Measurements from ENCODE around the gene CD59. TPM values are rescaled to one million over a fixed set of nuclear protein-coding genes. Genes with fewer than 3 reads are reported as not detected.
"Not testable (repeated sequence)": the region's sequence is repeated elsewhere in the genome, so short reads cannot be mapped to it uniquely, and the experiment has no call there.

Gene CD59
- total RNA-seq, 1 donor from 2014 or later, result 1,004 TPM

- Histone ChIP-seq H3K4me1 (peaks cover 2% of the 10 kb centered on the region), H3K9me3 (no peaks in the 10 kb centered on the region), H3K4me3 (no peak overlapping the region), H3K36me3 (no peaks in the 10 kb centered on the region), H3K27ac (no peak overlapping the region), H3K27me3 (no peaks in the 10 kb centered on the region)
- no peak for ATAC-seq
- intact Hi-C loops (cut with DNase I), result loop anchor here (5.0 kb wide), 1 partner anchor 323 kb away; no protein-coding TSS in a partner anchor
- no peak for DNase-seq
- no peak for TF ChIP-seq CTCF (IDR thresholded peaks at IDR 0.05)
Observed at GRCh38 chr11:33685082-33685481, 51.1 kb downstream of the CD59 start.

- Histone ChIP-seq H3K4me1 (no peaks in the 10 kb centered on the region), H3K27me3 (no peaks in the 10 kb centered on the region), H3K36me3 (no peaks in the 10 kb centered on the region), H3K4me3 (no peak overlapping the region), H3K9me3 (no peaks in the 10 kb centered on the region), H3K27ac (no peak overlapping the region)
- no peak for DNase-seq
- no peak for TF ChIP-seq CTCF (IDR thresholded peaks at IDR 0.05)
- intact Hi-C loops (cut with DNase I), result no loop called here
- ATAC-seq, result no peak
Observed at GRCh38 chr11:33684003-33684706, 52.1 kb downstream of the CD59 start.

- TF ChIP-seq CTCF (IDR thresholded peaks at IDR 0.05), result no peak
- H3K36me3 ChIP-seq, result no peaks in the 10 kb centered on the region
- no peak overlapping the region for H3K27ac ChIP-seq
- H3K4me3 ChIP-seq, result no peak overlapping the region
- DNase-seq, result no peak
- H3K4me1 ChIP-seq, result no peaks in the 10 kb centered on the region
- no peaks in the 10 kb centered on the region for H3K27me3 ChIP-seq
- intact Hi-C loops (cut with DNase I), result no loop called here
- ATAC-seq, result no peak
- no peaks in the 10 kb centered on the region for H3K9me3 ChIP-seq
Observed at GRCh38 chr11:33682446-33682845, 53.8 kb downstream of the CD59 start.

GRCh38 chr11:33682019-33682418 lies 54.2 kb downstream of the CD59 start:
- no peak overlapping the region for H3K27ac ChIP-seq
- no peaks in the 10 kb centered on the region for H3K9me3 ChIP-seq
- DNase-seq (no peak), ATAC-seq (no peak)
- no peaks in the 10 kb centered on the region for H3K27me3 ChIP-seq
- H3K36me3 ChIP-seq, result no peaks in the 10 kb centered on the region
- intact Hi-C loops (cut with DNase I), result no loop called here
- no peak overlapping the region for H3K4me3 ChIP-seq
- no peaks in the 10 kb centered on the region for H3K4me1 ChIP-seq
- no peak for TF ChIP-seq CTCF (IDR thresholded peaks at IDR 0.05)

- H3K27ac ChIP-seq; ATAC-seq; H3K36me3 ChIP-seq; H3K4me1 ChIP-seq; H3K4me3 ChIP-seq; DNase-seq; intact Hi-C loops (cut with DNase I); H3K27me3 ChIP-seq; H3K9me3 ChIP-seq: not testable (repeated sequence)
Observed at GRCh38 chr11:33678616-33679015, 57.6 kb downstream of the CD59 start.

- Histone ChIP-seq H3K27me3 (no peaks in the 10 kb centered on the region), H3K36me3 (no peaks in the 10 kb centered on the region), H3K9me3 (no peaks in the 10 kb centered on the region), H3K4me1 (no peaks in the 10 kb centered on the region), H3K27ac (no peak overlapping the region), H3K4me3 (no peak overlapping the region)
- DNase-seq, result no peak
- no peak for TF ChIP-seq CTCF (IDR thresholded peaks at IDR 0.05)
- intact Hi-C loops (cut with DNase I), result no loop called here
- ATAC-seq, result no peak
Observed at GRCh38 chr11:33674035-33674814, 62.0 kb downstream of the CD59 start.
